Retinal pigment epithelial cell (primary cell): ENCODE measurements around the gene BSN.

Source experiments
- DNase-seq: peaks from one replicate; pipeline ENCODE4 v3.0.0-alpha.2; 2010; ENCODE audit warnings: low read depth
- H3K4me3 ChIP-seq: 2 replicates; pipeline ENCODE4 v1.5.1; 2011; ENCODE audit warnings: mild to moderate bottlenecking, low read length, control low read depth, moderate library complexity
- TF ChIP-seq, protein P1 (sequence below): conservative IDR thresholded peaks from 2 replicates; pipeline ENCODE4 v1.5.1; 2011; ENCODE audit warnings: low read depth, low read length, control low read depth, inconsistent platforms

The BSN gene

DNA sequence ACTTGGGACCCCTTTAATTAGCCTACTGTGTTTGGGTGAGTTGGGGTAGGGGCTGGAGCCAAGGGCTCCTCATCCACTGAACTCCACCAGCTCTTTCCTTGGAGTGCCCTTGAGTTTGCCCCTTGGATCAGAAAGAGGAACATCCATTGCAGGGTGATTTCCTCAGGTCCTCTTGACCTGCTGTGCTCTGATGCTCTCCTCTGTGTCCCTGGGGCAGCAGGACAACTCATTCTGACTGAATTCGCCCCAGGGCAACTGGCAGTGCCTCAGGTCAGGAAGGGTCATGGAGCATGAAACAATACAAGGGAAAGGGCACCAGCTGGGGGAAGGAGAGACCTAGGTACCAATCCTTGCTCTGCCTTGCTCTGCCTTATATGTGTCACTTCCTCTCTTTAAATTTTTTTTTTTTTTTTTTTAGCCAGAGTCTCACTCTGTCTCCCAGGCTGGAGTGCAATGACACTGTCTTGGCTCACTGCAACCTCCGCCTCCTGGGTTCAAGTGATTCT is 47.8 kb downstream of the BSN start:
- no peak for DNase-seq
- no peak overlapping the region for H3K4me3 ChIP-seq
- TF ChIP-seq, protein P1, sequence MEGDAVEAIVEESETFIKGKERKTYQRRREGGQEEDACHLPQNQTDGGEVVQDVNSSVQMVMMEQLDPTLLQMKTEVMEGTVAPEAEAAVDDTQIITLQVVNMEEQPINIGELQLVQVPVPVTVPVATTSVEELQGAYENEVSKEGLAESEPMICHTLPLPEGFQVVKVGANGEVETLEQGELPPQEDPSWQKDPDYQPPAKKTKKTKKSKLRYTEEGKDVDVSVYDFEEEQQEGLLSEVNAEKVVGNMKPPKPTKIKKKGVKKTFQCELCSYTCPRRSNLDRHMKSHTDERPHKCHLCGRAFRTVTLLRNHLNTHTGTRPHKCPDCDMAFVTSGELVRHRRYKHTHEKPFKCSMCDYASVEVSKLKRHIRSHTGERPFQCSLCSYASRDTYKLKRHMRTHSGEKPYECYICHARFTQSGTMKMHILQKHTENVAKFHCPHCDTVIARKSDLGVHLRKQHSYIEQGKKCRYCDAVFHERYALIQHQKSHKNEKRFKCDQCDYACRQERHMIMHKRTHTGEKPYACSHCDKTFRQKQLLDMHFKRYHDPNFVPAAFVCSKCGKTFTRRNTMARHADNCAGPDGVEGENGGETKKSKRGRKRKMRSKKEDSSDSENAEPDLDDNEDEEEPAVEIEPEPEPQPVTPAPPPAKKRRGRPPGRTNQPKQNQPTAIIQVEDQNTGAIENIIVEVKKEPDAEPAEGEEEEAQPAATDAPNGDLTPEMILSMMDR: no peak

DNA sequence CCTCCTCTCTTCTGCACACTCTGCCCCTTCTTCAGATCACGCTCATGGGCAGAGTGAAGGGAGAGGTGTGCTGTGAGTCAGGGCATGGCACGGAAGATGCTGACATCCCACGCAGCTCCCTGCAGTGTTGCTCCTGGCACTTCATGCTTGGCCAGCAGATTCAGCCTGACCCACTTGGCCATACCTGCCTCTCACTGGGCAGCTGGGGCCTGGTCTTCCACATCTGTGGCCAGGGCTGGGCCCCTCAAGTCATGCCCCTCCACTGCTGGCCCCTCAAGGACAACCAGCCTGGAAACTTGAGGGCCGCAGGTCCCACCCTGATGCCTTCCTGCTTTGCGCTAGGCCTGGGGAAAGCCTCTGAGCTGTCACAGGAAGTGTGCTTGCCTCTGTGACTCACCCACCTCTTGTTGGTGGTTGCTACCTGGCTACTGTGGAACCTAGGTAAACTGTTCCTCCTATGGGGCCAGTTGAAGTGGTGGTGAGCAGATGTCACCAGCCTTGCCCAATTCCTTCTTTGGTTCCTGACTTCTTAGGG is 48.7 kb downstream of the BSN start:
- no peak for DNase-seq
- no peak overlapping the region for H3K4me3 ChIP-seq
- TF ChIP-seq, protein P1: no peak

DNA sequence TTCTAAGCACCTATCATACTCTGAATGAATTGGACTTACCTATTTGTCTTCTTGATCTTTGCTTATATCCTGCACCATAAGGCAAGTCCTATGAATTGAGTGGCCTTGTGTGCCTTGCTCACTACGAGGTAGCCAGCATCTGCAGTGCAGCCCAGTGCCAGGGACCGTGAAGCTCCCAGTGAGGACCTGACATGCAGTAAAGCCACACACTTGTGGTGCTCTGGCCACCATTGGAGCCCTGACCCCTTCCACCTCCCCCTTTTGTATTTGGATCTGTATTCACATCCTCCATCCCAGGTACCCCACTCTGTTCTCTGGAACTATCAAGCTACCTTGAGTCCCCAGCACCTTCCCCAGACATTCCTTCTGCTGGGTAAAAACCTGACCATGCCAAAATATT is 52.1 kb downstream of the BSN start:
- TF ChIP-seq, protein P1: no peak
- DNase-seq: no peak
- no peak overlapping the region for H3K4me3 ChIP-seq

DNA sequence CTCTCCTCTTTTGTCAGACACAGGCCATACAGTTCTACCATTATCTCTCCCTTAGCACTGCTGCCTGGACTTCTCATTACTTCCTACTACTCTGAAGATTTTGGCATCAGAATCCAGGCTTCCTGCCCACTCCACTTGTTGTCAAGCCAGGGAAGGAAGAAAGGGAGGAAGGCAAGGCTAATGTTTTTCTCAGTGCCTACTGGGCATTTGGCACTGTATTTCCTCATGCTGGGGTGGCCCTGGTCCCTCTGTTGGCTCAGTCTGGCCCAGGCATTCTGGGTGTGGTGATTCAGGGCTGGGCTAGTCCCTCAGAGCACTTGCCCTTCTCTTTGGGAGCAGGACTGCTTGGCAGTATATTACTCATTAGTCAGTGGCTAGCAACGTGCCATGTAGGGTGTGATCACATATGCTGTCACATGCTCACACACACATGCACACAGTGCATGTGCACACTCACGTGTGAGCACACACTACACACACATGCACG is 52.9 kb downstream of the BSN start:
- no peak overlapping the region for H3K4me3 ChIP-seq
- TF ChIP-seq, protein P1: no peak
- DNase-seq: no peak

DNA sequence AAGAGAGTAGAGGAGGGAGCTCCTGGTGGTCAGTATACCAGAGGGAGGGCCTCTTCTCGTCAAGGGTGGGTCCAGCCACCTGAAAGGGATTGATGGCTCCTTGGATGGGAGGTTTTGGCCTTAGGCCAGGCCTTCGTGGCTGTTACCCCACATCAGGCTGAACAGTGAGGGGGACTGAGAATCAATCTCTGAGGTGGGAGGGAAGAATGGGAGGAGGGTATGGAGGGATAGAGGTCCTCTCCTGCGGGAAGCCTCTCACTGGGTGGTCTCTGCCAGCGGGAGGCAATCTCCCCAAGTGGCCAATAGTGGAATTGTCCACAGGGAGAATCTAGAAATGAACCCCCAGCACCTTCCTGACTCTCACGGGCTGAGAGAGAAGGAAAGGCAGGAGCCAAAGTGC is 53.5 kb downstream of the BSN start:
- TF ChIP-seq, protein P1: peak; percentile 56
- no peak overlapping the region for H3K4me3 ChIP-seq

DNA sequence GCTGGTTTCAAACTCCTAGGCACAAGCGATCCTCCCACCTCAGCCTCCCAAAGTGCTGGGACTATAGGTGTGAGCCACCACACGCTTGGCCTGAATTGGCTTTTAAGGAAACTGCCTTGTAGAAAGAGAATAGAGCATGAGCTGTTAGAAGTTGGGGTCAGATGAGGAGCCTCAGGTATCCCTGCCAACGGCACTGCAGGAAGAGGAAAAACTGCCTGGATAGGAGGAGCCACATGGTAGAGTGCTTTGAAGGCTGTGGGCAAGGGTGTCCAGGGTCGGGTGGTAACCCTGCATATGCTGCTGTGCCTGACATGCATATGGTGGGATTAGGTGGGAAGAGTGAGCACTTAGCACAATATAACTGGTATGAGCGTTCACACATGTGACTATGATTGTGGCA is 55.0 kb downstream of the BSN start:
- no peak for DNase-seq
- TF ChIP-seq, protein P1: no peak
- H3K4me3 ChIP-seq: no peak overlapping the region

More for the DNA sequence above, 53.5 kb downstream of the BSN start:
- no peak for DNase-seq

DNA sequence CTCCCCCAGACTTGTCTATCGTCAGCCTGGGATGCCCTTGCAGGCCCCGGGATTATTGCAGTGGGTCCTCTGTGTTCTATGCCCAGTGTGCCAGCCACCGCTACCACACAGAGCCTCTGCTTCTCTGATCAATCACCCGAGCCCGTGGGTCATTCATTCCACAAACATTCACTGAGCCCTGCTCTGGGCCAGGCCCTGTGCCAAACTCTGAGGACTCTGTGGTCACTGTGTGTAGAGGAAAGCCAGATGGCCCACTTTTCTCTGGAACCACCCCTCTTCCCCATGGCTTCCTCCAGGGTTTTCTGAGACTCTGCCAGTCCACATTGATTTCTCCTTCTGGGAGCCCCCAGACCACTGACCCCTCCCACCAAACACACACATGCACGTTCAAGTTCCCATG is 55.5 kb downstream of the BSN start:
- DNase-seq: no peak
- H3K4me3 ChIP-seq: no peak overlapping the region
- TF ChIP-seq, protein P1: no peak
